Endothelial cell of umbilical vein (primary cell): Measurements from ENCODE around the gene PCNX1. TPM values are rescaled to one million over a fixed set of nuclear protein-coding genes. Genes with fewer than 3 reads are reported as not detected.

Source experiments
- BruUV-seq: library from RNA; stranded (reverse); fragments of 400-500 nt; replicated peaks from 2 replicates; lab custom pipeline; 2021; lab: Mats Ljungman, UMichigan
- CTCF ChIA-PET: fragments of 300-600, 350-600 bp; sonication (Branson Sonifier 250); formaldehyde crosslinking; loops from one replicate; lab custom pipeline; 2021; ENCODE audit warnings: antibody characterized with exemption, inconsistent platforms; lab: Charles Lee
- POLR2A ChIA-PET: fragments of 300-600, 350-600 bp; sonication (Branson Sonifier 250); formaldehyde crosslinking; loops from one replicate; lab custom pipeline; 2021; ENCODE audit warnings: antibody characterized with exemption, inconsistent platforms; lab: Charles Lee
- DNase-seq: peaks from one replicate; pipeline ENCODE4 v3.0.0-alpha.2; 2011; ENCODE audit warnings: low read depth, low spot score
- FAIRE-seq: peaks from 2 replicates; lab custom pipeline; 2011; peaks lifted over from hg19 to GRCh38; lab: Jason Lieb, UNC
- H2AFZ ChIP-seq: 2 replicates; pipeline ENCODE4 v1.6.0; 2012; ENCODE audit warnings: low read depth, low read length, control low read depth, inconsistent platforms
- H3K27ac ChIP-seq: 2 replicates; pipeline ENCODE4 v1.5.1; 2011; ENCODE audit warnings: low read depth, mild to moderate bottlenecking, control low read depth, low read length, moderate library complexity; ENCODE audit not compliant: insufficient read depth
- H3K27me3 ChIP-seq, 2 experiments: 2 replicates each; pipeline versions ENCODE4 v1.6.0 to v1.6.1; 2011; ENCODE audit warnings: low read length in 2 of 2, mixed read lengths in 1 of 2; ENCODE audit not compliant: control insufficient read depth in 2 of 2, insufficient read depth in 2 of 2
- H3K36me3 ChIP-seq, 2 experiments: 2 replicates in 1 of 2; 3 replicates in 1 of 2; pipeline ENCODE4 v1.5.1; 2011; ENCODE audit warnings: low read length in 2 of 2, mild to moderate bottlenecking in 1 of 2, moderate library complexity in 1 of 2; ENCODE audit not compliant: control insufficient read depth in 2 of 2, insufficient read depth in 2 of 2; ENCODE audit errors: extremely low read depth in 1 of 2
- H3K4me1 ChIP-seq: 3 replicates; pipeline ENCODE4 v1.5.1; 2011; ENCODE audit warnings: mild to moderate bottlenecking, low read length; ENCODE audit not compliant: control insufficient read depth, insufficient read depth; ENCODE audit errors: extremely low read depth
- H3K4me2 ChIP-seq: 2 replicates; pipeline ENCODE4 v1.6.1; 2011; ENCODE audit warnings: low read length, control low read depth, mixed read lengths; ENCODE audit not compliant: insufficient read depth
- H3K4me3 ChIP-seq, 3 experiments: fragments of 200-600 bp in 1 of 3; sonication (generic), shearing (Covaris generic) in 1 of 3; replicated peaks in 1 of 3; 2 replicates each; pipeline ENCODE4 v1.5.1; 2011 to 2016; ENCODE audit warnings: control low read depth in 3 of 3, low read length in 3 of 3, mild to moderate bottlenecking in 2 of 3, inconsistent platforms in 1 of 3, low read depth in 1 of 3, moderate library complexity in 1 of 3; ENCODE audit not compliant: insufficient read depth in 1 of 3
- H3K79me2 ChIP-seq: 2 replicates; pipeline ENCODE4 v1.6.0; 2012; ENCODE audit warnings: low read length, inconsistent platforms; ENCODE audit not compliant: control insufficient read depth, insufficient read depth
- H3K9ac ChIP-seq: replicated peaks from 2 replicates; pipeline ENCODE3; 2011; ENCODE audit warnings: low read length, control low read depth; ENCODE audit not compliant: insufficient read depth; ENCODE audit errors: extremely low read depth
- H3K9me1 ChIP-seq: replicated peaks from 3 replicates; pipeline ENCODE4 v1.6.0; 2011; ENCODE audit warnings: mild to moderate bottlenecking, low read length; ENCODE audit not compliant: control insufficient read depth, insufficient read depth; ENCODE audit errors: extremely low read depth
- H3K9me3 ChIP-seq: replicated peaks from 2 replicates; pipeline ENCODE4 v1.5.1; 2012; ENCODE audit warnings: low read length, inconsistent platforms; ENCODE audit not compliant: control insufficient read depth, insufficient read depth
- H4K20me1 ChIP-seq: replicated peaks from 2 replicates; pipeline ENCODE3; 2011; ENCODE audit warnings: mild to moderate bottlenecking, low read length; ENCODE audit not compliant: control insufficient read depth, insufficient read depth; ENCODE audit errors: extremely low read depth
- EZH2 ChIP-seq: IDR thresholded peaks from 2 replicates; pipeline ENCODE4 v1.6.1; 2012; ENCODE audit warnings: borderline replicate concordance, low read depth, mild to moderate bottlenecking, moderate library complexity, low read length, inconsistent platforms; ENCODE audit not compliant: severe bottlenecking
- FOS ChIP-seq: IDR thresholded peaks from 2 replicates; pipeline ENCODE4 v1.6.1; 2011; ENCODE audit warnings: mild to moderate bottlenecking, low read length, moderate library complexity, borderline replicate concordance; ENCODE audit not compliant: insufficient read depth
- JUN ChIP-seq: IDR thresholded peaks from 2 replicates; pipeline ENCODE4 v1.6.1; 2011; ENCODE audit warnings: borderline replicate concordance, low read depth; ENCODE audit not compliant: insufficient read length, insufficient read depth
- MYC ChIP-seq: IDR thresholded peaks from one replicate; pipeline ENCODE4 v1.6.1; 2011; ENCODE audit warnings: mild to moderate bottlenecking, low read depth, low read length
- POLR2A ChIP-seq: IDR thresholded peaks from 2 replicates; pipeline ENCODE4 v1.6.1; 2012; ENCODE audit warnings: low read depth, mild to moderate bottlenecking, control low read depth, low read length
- POLR2AphosphoS5 ChIP-seq: IDR thresholded peaks from 2 replicates; pipeline ENCODE4 v1.6.1; 2012; ENCODE audit warnings: low read depth, mild to moderate bottlenecking, control low read depth, low read length, moderate library complexity; ENCODE audit not compliant: insufficient read depth
- dilution Hi-C: fragments of 300-500 bp; cut with MboI; formaldehyde crosslinking; loops from one replicate; pipeline ENCODE4 v1.15.0; 2019; ENCODE audit warnings: low sequenced_read_pairs; ENCODE audit not compliant: extremely low pct_ligation_motif_present
- intact Hi-C: fragments of 100-400 bp; cut with micrococcal nuclease; formaldehyde crosslinking; loops from one replicate; pipeline ENCODE4 v1.10.0; 2022
- polyA plus RNA-seq, 4 experiments: library from polyadenylated mRNA; depleted of rRNA in 3 of 4; stranded (reverse) in 3 of 4; unstranded in 1 of 4; fragments of >200 nt; gene quantifications; 2 replicates each; pipeline versions ENCODE4 v1.2.1 to v1.2.3, GENCODE V29; 2011 to 2012; ENCODE audit warnings: missing spikeins in 1 of 4
- total RNA-seq: library from RNA; stranded (reverse); gene quantifications from 2 replicates; pipeline ENCODE4 v1.2.3, GENCODE V29; 2021
- TF ChIP-seq, protein P1 (sequence below): IDR thresholded peaks from 2 replicates; pipeline ENCODE4 v1.6.1; 2011; ENCODE audit not compliant: insufficient read depth, insufficient read length

The PCNX1 gene
- total and polyA plus RNA-seq, 2 donors (not counting 3 experiments of a cell fraction or from before 2014, with no cell fraction given) = 21.4 to 40.5 TPM

- peaks cover 2% of the 10 kb centered on the region for H3K9me1 ChIP-seq
- dilution Hi-C loops = no loop called here
- no peak overlapping the region for H2AFZ ChIP-seq
- ChIA-PET CTCF (interaction anchor here (0.6 to 2.1 kb wide), 9 partner anchors 12 to 742 kb away, joined by 3 to 9 read pairs (median 3); partner anchors contain the start of gene PCNX1), POLR2A (no interaction called here)
- no peaks in the 10 kb centered on the region for H4K20me1 ChIP-seq
- intact Hi-C loops = no loop called here
- TF ChIP-seq EZH2 (no peak), POLR2AphosphoS5 (no peak), MYC (no peak)
- no peaks in the 10 kb centered on the region for H3K4me1 ChIP-seq
- H3K27ac ChIP-seq = no peak overlapping the region
- H3K4me2 ChIP-seq = no peak overlapping the region
- no peak overlapping the region for H3K4me3 ChIP-seq
- FAIRE-seq = no peak
- no TSS peak for BruUV-seq
- peak; percentile 20 for DNase-seq
- H3K36me3 ChIP-seq = no peaks in the 10 kb centered on the region
- H3K79me2 ChIP-seq = no peaks in the 10 kb centered on the region
- H3K9me3 ChIP-seq = no peaks in the 10 kb centered on the region
- no peaks in the 10 kb centered on the region for H3K27me3 ChIP-seq
- H3K9ac ChIP-seq = no peak overlapping the region
Measured at GRCh38 chr14:71011479-71011878, 104.2 kb downstream of the PCNX1 start.

DNA sequence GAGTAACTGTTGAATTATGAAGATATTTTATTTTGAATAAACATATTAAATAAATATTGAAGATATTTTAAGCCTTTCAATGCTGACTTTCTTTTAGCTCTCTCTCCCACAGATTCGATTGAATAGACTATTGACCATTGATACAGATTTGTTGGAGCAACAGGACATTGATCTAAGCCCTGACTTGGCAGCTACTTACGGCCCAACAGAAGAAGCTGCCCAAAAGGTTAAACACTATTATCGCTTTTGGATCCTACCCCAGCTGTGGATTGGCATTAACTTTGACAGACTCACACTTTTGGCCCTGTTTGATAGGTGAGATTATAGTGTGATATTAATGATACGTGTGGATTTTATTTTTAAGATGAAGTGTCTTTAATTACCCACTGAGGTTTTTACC, 105.6 kb downstream of the PCNX1 start:
- H3K27ac ChIP-seq = no peak overlapping the region
- H3K9me1 ChIP-seq = peaks cover 2% of the 10 kb centered on the region
- dilution Hi-C loops = no loop called here
- H2AFZ ChIP-seq = no peak overlapping the region
- H3K4me3 ChIP-seq = no peak overlapping the region
- BruUV-seq = no TSS peak
- no peaks in the 10 kb centered on the region for H3K79me2 ChIP-seq
- H3K9ac ChIP-seq = no peak overlapping the region
- H3K4me1 ChIP-seq = no peaks in the 10 kb centered on the region
- CTCF ChIA-PET = interaction anchor here (1.0 kb wide), 2 partner anchors 9 to 11 kb away, joined by 3 to 5 read pairs; no protein-coding TSS in a partner anchor
- H3K4me2 ChIP-seq = no peak overlapping the region
- H3K27me3 ChIP-seq = no peaks in the 10 kb centered on the region
- no peaks in the 10 kb centered on the region for H3K9me3 ChIP-seq
- POLR2A ChIA-PET = no interaction called here
- H4K20me1 ChIP-seq = no peaks in the 10 kb centered on the region
- FAIRE-seq (no peak), DNase-seq (no peak)
- no peaks in the 10 kb centered on the region for H3K36me3 ChIP-seq
- TF ChIP-seq FOS (no peak), POLR2A (no peak), EZH2 (no peak), JUN (no peak)
- TF ChIP-seq, protein P1, sequence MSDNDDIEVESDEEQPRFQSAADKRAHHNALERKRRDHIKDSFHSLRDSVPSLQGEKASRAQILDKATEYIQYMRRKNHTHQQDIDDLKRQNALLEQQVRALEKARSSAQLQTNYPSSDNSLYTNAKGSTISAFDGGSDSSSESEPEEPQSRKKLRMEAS = no peak
- intact Hi-C loops = no loop called here
